GM12801 (cell line): ENCODE measurements around the gene CSNK1A1.

Source experiments
- TF ChIP-seq, protein P1 (sequence below): IDR thresholded peaks from one replicate; pipeline ENCODE4 v1.5.1; 2011; ENCODE audit warnings: control low read depth; ENCODE audit not compliant: insufficient read length; ENCODE audit errors: extremely low read depth

Gene CSNK1A1

DNA sequence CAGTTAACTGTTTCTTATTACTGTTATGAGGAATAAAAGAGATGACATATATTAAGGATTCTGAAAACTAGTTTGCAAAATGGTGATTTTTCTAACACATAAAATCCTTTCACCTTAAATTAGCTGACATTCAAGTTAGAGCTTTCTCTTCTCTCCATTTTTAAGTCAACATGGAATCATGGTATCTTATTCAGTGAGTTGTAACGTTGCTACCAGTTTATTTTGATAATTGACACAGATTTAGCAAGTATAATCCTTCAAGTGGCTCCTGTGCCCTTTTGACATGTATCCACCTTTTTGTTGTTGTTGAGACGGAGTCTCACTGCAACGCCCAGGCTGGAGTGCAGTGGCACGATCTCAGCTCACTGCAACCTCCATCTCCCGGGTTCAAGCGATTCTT lies 58.5 kb downstream of the CSNK1A1 start:
- TF ChIP-seq, protein P1, sequence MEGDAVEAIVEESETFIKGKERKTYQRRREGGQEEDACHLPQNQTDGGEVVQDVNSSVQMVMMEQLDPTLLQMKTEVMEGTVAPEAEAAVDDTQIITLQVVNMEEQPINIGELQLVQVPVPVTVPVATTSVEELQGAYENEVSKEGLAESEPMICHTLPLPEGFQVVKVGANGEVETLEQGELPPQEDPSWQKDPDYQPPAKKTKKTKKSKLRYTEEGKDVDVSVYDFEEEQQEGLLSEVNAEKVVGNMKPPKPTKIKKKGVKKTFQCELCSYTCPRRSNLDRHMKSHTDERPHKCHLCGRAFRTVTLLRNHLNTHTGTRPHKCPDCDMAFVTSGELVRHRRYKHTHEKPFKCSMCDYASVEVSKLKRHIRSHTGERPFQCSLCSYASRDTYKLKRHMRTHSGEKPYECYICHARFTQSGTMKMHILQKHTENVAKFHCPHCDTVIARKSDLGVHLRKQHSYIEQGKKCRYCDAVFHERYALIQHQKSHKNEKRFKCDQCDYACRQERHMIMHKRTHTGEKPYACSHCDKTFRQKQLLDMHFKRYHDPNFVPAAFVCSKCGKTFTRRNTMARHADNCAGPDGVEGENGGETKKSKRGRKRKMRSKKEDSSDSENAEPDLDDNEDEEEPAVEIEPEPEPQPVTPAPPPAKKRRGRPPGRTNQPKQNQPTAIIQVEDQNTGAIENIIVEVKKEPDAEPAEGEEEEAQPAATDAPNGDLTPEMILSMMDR = no peak

DNA sequence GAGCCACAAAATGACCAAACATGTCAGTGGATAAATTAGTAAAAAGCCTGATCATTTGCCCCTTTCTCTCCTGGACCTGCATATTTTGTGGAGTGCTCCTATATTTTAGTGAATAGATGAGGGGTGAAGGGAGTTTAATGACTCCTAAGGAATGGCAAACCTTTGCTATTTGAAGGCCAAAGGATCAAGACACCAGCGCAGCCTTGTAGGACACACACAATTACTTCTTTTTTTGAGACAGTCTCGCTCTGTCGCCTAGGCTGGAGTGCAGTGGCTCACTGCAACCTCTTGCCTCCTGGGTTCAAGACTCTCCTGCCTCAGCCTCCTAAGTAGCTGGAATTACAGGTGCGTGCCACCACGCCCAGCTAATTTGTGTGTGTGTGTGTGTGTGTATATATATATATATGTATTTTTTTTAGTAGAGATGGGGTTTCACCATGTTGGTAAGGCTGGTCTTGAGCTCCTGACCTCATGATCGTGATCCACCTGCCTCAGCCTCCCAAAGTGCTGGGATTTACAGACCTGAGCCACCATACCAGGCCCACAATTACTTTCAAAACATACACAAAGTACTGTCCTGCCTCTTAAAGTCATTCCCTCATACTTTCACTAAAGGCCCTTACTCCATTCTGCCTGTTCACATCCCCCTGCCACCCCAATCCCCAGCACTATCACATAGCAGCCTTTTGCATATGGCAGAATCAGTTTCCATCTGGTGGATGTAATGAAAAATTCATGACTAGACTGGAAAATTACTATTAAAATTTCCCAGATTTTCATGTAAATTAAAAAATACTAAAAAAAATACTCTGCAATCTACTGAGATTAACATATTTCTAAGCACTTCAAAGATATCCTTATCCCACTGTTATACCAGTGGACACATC lies 60.4 kb downstream of the CSNK1A1 start:
- TF ChIP-seq, protein P1 = no peak

DNA sequence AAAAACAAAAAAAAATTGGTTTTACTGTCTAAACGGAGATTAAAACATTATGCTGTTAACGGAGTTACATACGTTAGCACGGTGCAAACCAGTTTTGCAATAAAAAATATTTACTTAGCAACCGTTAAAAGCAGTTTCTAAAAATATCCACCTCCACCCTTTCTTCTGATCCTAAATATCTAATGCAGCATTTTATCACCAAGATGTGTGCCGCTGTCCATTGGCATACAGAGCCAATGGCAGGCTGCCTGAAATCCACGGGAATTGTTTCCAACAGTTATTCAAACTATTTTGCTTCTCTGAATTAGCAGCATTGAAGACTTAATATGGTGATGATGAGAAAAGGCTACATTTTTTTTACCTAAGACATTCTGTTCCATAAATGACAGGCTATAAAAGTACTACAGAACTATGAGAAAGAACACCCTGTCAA lies 61.6 kb downstream of the CSNK1A1 start:
- TF ChIP-seq, protein P1 = no peak

DNA sequence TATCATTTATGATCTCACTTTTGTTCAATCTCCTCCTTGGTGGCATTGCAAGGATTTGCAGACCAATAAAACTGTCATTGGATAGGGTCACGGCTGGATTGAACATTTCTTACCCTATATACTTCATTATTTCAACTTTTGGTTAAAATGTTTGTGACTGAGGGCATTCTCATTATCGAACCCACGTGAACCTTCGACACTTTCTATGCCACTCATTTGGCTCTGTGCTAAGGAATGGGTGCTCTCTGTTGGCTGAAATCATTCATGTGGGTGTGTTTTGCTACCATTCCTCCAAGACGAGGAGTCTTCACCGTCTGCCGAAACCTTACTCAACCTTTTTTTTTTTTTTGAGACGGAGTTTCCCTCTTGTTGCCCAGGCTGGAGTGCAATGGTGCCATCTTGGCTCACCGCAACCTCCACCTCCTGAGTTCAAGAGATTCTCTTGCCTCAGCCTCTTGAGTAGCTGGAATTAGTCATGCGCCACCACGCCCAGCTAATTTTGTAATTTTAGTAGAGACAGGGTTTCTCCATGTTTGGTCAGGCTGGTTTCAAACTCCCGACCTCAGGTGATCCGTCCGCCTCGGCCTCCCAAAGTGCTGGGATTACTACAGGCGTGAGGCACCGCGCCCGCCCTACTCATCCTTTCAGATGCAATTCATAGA lies 62.5 kb downstream of the CSNK1A1 start:
- TF ChIP-seq, protein P1 = no peak

DNA sequence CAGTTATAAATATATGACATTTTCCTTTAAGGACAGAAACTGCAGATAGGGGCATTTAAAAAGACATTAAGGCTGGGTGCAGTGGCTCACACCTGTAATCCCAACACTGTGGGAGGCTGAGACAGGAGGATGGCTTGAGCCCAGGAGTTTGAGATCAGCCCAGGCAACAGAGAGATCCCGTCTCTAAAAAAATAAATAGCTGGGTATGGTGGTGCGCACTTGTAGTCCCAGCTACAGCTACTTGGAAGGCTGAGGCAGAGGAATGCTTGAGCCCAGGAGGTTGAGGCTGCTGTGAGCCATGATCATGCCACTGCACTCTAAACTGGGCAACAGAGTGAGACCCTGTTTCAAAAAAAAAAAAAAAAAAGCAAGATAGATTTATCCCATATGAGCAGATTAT lies 63.6 kb downstream of the CSNK1A1 start:
- TF ChIP-seq, protein P1 = no peak

DNA sequence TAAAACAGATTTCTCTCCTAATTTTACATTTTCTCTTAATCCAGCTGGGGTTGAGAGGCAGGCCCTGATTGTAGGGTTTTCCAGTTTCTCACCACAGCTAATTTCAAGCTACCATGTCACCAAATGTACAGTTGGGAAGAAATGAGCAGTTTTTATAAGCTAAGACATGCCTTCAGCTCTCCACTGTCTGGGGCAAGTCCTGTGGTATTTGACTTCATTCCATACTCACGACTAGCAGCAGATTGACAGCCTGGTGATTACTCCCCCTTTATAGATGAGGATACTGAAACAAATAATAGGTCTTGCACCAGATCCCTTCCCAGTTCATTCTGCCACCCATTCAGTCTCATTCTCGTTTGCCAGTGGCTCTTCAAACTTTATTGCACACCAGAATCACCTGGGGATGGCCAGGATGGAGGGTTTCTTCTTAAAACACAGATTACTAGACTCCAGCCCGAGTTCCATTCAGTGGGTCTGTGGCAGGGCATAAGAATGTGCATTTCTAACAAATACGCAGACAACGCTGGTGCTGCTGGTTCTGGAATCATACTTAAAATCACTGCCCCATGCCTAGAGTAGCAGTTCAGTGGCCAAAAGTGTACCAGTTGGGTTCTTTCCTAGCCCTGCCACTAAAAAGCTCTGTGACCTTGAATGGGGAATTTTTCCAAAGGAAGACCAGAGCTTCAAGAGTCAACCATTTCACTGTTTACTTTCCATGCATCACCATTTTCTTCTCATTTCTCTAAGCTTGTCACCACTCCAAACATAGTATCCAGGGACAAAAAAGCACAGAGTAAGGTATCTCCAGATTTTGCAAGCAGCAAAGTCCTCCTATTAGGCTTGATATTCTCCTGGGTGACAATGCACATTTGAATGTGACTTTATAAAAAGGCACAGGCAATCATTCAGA lies 64.3 kb downstream of the CSNK1A1 start:
- TF ChIP-seq, protein P1 = no peak
